GM18526 (cell line): ENCODE results near the gene C18orf32.

ENCODE experiments used
- POLR2A ChIP-seq: IDR thresholded peaks from 3 replicates; pipeline ENCODE4 v1.6.1; 2011; ENCODE audit not compliant: insufficient read length; ENCODE audit errors: extremely low read depth

C18orf32 gene

GRCh38 chr18:49503931-49504330 lies 16.9 kb upstream of the C18orf32 start:
- no peak for TF ChIP-seq POLR2A

- no peak for TF ChIP-seq POLR2A
These were observed 13.3 kb upstream of the C18orf32 start for GRCh38 chr18:49500201-49500921.

GRCh38 chr18:49499046-49499637 lies 12.1 kb upstream of the C18orf32 start:
- TF ChIP-seq POLR2A, result no peak

- TF ChIP-seq POLR2A, result no peak
These were observed 8.4 kb upstream of the C18orf32 start for GRCh38 chr18:49495480-49495879.

- no peak for TF ChIP-seq POLR2A
These were observed 8.0 kb upstream of the C18orf32 start for GRCh38 chr18:49495076-49495475.

- no peak for TF ChIP-seq POLR2A
These were observed 7.6 kb upstream of the C18orf32 start for GRCh38 chr18:49494660-49495059.

GRCh38 chr18:49492694-49493033 lies 5.6 kb upstream of the C18orf32 start:
- no peak for TF ChIP-seq POLR2A

GRCh38 chr18:49491857-49492693 lies 5.0 kb upstream of the C18orf32 start, which contains the start of gene RPL17:
Gene RPL17 (minus strand): TSS chr18:49492465.
- peak; percentile 97 for TF ChIP-seq POLR2A

- no peak for TF ChIP-seq POLR2A
These were observed 4.5 kb upstream of the C18orf32 start for GRCh38 chr18:49491534-49491856.

GRCh38 chr18:49490246-49490762 lies 3.3 kb upstream of the C18orf32 start:
- TF ChIP-seq POLR2A, result no peak

- peak; percentile 15 for TF ChIP-seq POLR2A
These were observed 777 bp upstream of the C18orf32 start for GRCh38 chr18:49487711-49488310.

- TF ChIP-seq POLR2A, result no peak
These were observed 455 bp downstream of the C18orf32 start for GRCh38 chr18:49486606-49486952.

- TF ChIP-seq POLR2A, result no peak
These were observed 900 bp downstream of the C18orf32 start for GRCh38 chr18:49486134-49486533.

- TF ChIP-seq POLR2A, result no peak
These were observed 3.8 kb downstream of the C18orf32 start for GRCh38 chr18:49483198-49483597.

GRCh38 chr18:49481907-49482306 lies 5.1 kb downstream of the C18orf32 start:
- no peak for TF ChIP-seq POLR2A

GRCh38 chr18:49481317-49481716 lies 5.7 kb downstream of the C18orf32 start:
- no peak for TF ChIP-seq POLR2A
